Ishikawa (cell line): ENCODE results near the gene SPSB4.

ENCODE experiments used
- CEBPB ChIP-seq: IDR thresholded peaks from 2 replicates; pipeline ENCODE4 v1.6.1; 2012
- CREB1 ChIP-seq: IDR thresholded peaks from 2 replicates; pipeline ENCODE4 v1.6.1; 2012; ENCODE audit warnings: low read depth
- EP300 ChIP-seq: IDR thresholded peaks from 2 replicates; pipeline ENCODE4 v1.6.1; 2012; ENCODE audit warnings: borderline replicate concordance
- FOXM1 ChIP-seq: IDR thresholded peaks from 2 replicates; pipeline ENCODE4 v1.6.1; 2012; ENCODE audit warnings: low read depth, borderline replicate concordance
- NFIC ChIP-seq: IDR thresholded peaks from 2 replicates; pipeline ENCODE4 v1.6.1; 2012
- RAD21 ChIP-seq: IDR thresholded peaks from 2 replicates; pipeline ENCODE4 v1.6.1; 2012; ENCODE audit warnings: low read depth
- TAF1 ChIP-seq: IDR thresholded peaks from 2 replicates; pipeline ENCODE4 v1.6.1; 2012; ENCODE audit warnings: low read depth, mild to moderate bottlenecking
- TCF12 ChIP-seq: IDR thresholded peaks from 2 replicates; pipeline ENCODE4 v1.6.1; 2012; ENCODE audit warnings: low read depth
- TEAD4 ChIP-seq: IDR thresholded peaks from 2 replicates; pipeline ENCODE4 v1.6.1; 2012
- ZBTB7A ChIP-seq: IDR thresholded peaks from 2 replicates; pipeline ENCODE4 v1.6.1; 2012; ENCODE audit warnings: low read depth
- TF ChIP-seq, protein P1 (sequence below): IDR thresholded peaks from 2 replicates; pipeline ENCODE4 v1.6.1; 2012
- TF ChIP-seq, protein P2 (sequence below): IDR thresholded peaks from 2 replicates; pipeline ENCODE4 v1.6.1; 2012; ENCODE audit warnings: low read depth, mild to moderate bottlenecking

GRCh38 chr3:141015481-141015880 is 35.7 kb upstream of the SPSB4 start:
- no peak for TF ChIP-seq RAD21
- no peak for TF ChIP-seq TEAD4
- TF ChIP-seq TAF1 = no peak
- TF ChIP-seq EP300 = no peak
- TF ChIP-seq, protein P1, sequence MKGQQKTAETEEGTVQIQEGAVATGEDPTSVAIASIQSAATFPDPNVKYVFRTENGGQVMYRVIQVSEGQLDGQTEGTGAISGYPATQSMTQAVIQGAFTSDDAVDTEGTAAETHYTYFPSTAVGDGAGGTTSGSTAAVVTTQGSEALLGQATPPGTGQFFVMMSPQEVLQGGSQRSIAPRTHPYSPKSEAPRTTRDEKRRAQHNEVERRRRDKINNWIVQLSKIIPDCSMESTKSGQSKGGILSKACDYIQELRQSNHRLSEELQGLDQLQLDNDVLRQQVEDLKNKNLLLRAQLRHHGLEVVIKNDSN = no peak
- no peak for TF ChIP-seq ZBTB7A
- TF ChIP-seq CREB1 = no peak
- no peak for TF ChIP-seq CEBPB
- TF ChIP-seq NFIC = no peak
- TF ChIP-seq TCF12 = no peak
- no peak for TF ChIP-seq FOXM1
- TF ChIP-seq, protein P2, sequence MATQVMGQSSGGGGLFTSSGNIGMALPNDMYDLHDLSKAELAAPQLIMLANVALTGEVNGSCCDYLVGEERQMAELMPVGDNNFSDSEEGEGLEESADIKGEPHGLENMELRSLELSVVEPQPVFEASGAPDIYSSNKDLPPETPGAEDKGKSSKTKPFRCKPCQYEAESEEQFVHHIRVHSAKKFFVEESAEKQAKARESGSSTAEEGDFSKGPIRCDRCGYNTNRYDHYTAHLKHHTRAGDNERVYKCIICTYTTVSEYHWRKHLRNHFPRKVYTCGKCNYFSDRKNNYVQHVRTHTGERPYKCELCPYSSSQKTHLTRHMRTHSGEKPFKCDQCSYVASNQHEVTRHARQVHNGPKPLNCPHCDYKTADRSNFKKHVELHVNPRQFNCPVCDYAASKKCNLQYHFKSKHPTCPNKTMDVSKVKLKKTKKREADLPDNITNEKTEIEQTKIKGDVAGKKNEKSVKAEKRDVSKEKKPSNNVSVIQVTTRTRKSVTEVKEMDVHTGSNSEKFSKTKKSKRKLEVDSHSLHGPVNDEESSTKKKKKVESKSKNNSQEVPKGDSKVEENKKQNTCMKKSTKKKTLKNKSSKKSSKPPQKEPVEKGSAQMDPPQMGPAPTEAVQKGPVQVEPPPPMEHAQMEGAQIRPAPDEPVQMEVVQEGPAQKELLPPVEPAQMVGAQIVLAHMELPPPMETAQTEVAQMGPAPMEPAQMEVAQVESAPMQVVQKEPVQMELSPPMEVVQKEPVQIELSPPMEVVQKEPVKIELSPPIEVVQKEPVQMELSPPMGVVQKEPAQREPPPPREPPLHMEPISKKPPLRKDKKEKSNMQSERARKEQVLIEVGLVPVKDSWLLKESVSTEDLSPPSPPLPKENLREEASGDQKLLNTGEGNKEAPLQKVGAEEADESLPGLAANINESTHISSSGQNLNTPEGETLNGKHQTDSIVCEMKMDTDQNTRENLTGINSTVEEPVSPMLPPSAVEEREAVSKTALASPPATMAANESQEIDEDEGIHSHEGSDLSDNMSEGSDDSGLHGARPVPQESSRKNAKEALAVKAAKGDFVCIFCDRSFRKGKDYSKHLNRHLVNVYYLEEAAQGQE = no peak
